GM10266 (cell line): ENCODE results near the gene INPP4B.

ENCODE experiments used
- DNase-seq: peaks from one replicate; pipeline ENCODE4 v3.0.0; 2012; ENCODE audit errors: extremely low spot score
- TF ChIP-seq, protein P1 (sequence below): IDR thresholded peaks from 2 replicates; pipeline ENCODE4 v1.5.1; 2012; ENCODE audit warnings: mild to moderate bottlenecking, low read depth; ENCODE audit not compliant: control insufficient read depth, insufficient read depth; ENCODE audit errors: missing control alignments

The INPP4B gene

DNA sequence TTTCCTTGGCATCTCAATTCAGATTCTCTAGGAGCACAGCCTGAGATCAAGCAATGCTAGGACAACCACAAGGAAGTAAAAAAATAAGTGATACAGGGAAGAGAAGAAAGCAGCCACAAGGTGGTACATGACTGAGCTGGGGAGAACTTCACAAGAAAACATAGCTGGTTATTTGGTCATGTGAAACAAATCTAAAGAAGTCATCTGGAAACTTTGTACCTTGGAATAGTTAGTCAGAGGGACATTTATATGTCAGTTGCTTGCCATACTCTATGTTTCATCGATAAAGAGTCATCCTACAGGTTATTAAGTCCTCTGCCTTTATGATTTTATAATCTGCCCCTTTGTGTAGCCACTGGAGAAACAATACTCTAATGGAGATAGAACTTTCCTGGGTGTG, 634.7 kb downstream of the INPP4B start:
- DNase-seq: no peak
- TF ChIP-seq, protein P1, sequence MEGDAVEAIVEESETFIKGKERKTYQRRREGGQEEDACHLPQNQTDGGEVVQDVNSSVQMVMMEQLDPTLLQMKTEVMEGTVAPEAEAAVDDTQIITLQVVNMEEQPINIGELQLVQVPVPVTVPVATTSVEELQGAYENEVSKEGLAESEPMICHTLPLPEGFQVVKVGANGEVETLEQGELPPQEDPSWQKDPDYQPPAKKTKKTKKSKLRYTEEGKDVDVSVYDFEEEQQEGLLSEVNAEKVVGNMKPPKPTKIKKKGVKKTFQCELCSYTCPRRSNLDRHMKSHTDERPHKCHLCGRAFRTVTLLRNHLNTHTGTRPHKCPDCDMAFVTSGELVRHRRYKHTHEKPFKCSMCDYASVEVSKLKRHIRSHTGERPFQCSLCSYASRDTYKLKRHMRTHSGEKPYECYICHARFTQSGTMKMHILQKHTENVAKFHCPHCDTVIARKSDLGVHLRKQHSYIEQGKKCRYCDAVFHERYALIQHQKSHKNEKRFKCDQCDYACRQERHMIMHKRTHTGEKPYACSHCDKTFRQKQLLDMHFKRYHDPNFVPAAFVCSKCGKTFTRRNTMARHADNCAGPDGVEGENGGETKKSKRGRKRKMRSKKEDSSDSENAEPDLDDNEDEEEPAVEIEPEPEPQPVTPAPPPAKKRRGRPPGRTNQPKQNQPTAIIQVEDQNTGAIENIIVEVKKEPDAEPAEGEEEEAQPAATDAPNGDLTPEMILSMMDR: no peak

DNA sequence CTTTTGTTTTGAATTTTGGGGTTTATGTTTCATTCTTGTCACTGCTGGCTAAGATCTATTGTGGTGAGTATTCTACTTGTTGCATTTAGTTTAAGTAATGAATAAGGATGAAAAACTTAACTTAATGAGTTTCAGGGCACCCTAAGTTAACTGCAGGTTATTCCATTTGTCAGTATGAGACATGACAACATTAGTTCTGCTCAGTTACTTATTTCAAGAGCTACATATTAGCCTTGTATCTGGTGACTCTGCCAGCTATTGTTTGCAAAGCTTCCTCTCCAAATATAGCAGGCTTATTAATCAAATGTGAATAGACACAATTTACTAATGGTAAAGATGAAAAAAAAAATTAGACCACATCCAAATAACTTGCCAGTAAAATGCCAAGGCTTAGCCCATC, 642.6 kb downstream of the INPP4B start:
- no peak for DNase-seq
- TF ChIP-seq, protein P1: no peak

DNA sequence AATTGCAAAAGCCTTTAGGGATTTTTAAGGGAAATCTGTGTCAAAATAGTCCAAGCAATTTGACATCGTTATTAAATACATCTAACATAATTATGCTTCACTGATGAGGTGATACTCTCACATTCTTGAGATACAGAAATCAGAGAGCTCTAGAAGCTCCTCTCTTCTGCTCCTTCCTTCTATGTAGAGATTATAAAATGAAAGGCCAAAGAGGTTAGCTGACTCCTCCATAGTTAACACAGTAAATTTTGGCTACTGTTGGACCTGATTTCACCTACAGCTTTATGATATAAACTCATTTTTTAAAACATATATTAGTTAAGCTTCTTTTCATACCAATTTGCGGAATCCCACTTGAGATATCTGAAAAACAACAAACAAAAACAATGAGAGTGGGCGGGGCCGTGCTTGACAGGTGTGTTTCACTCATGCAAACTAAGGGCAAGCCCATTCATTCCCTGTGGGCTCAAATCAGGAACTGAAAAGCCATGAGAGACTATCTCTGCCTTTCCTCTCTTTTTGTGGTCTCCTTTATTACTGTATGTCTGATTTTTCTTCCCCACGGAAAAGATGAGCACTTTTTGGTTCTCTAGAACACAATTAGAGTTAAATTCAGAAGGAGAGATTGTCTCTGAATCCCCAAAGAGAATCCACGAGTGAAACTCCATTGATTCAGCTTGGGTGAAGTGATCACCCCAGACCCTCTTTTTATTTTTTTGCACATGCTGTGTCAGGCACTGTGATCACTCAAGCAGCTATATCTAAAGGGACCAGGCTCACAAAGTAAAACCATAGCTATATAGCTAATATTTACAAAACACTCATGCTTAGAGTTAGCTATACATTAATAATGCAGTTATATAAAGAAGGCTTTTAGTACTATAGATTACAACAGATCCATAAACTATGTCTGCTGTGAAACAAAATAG, 643.4 kb downstream of the INPP4B start:
- TF ChIP-seq, protein P1: no peak
- DNase-seq: no peak

DNA sequence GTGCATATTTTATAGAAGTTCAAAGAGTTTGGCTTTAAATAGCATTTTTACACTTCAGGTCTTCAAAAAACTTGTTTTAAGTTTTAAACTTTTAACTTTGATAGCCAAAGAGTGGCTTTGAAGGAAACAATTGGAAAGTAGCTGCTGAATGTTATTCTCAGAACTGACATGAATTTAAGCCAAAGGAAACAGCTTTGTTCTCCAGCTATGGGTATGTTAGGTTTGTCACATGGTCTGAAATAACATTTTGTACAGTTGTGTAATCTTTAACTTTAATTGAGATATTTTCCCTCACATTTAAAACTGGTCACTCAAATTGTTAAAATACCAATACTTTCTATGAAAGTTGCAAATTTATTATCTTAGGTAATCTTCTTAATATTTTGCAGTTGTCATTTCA, 645.1 kb downstream of the INPP4B start:
- DNase-seq: no peak
- TF ChIP-seq, protein P1: no peak

DNA sequence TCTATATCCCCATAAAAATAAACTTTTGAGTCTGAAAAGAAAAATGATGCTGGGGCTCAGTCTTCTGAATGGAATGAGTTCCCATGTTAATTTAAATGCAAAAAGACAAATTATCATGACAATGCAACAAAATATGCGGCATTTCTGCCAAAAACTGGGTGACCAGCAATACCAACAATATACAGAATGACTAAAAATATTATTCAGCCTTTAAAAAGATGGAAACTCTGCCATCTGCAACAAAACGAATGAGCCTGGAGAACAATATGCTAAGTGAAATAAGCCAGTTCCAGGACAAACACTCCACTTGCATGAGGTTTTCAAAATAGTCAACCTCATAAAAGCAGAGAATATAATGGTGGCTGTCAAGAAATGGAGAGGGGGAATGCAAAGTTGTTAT, 651.2 kb downstream of the INPP4B start:
- DNase-seq: no peak
- TF ChIP-seq, protein P1: no peak

DNA sequence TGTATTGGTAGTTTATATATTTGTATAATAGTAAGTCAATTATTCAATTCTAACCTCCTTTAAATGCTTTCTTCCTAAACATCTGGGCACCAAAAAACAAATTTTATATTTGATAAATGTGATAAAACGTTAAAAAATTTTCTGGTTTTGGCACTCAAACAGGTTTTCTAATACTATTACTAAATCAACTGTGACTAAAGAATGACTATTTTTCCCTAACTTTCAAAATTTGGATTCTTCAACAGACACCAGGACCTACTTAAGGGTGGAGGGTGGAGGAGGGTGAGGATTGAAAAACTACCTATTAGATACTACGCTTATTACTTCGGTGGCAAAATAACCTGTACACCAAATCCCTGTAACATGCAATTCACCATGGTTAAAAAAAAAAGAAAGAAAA, 654.2 kb downstream of the INPP4B start:
- DNase-seq: no peak
- TF ChIP-seq, protein P1: no peak

DNA sequence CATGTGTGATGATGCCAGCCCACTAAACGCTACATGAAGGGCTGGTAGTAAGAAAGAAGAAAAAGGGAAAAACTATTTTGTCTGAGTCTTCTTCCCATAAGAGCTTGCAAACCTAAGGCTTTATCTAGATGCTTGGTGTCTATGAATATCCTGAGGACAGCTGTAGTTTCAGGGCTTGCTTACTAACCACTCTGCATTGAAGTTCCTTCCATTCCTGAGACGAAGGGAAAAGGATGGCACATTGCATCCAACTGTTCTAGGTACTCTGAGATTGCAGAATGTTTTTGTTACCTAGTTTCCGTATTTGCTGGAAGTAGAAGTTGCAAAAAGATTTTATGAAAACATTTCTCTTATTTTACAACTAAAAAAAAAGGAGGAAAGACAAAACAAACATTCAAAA, 665.1 kb downstream of the INPP4B start:
- TF ChIP-seq, protein P1: no peak
- no peak for DNase-seq
